Stimulated activated CD4-positive, alpha-beta T cell treated with anti-CD3 and anti-CD28 coated beads, Interleukin-1b, Interleukin-23, amount 100 ng/mL, for 48 hours (primary cell): ENCODE data around the gene PRPS1.
"Not testable (repeated sequence)": the region's sequence is repeated elsewhere in the genome, so short reads cannot be mapped to it uniquely, and the experiment has no call there.

Experiments used
- DNase-seq: peaks from one replicate; pipeline ENCODE4 v3.0.0-alpha.2; 2020

The PRPS1 gene

DNA sequence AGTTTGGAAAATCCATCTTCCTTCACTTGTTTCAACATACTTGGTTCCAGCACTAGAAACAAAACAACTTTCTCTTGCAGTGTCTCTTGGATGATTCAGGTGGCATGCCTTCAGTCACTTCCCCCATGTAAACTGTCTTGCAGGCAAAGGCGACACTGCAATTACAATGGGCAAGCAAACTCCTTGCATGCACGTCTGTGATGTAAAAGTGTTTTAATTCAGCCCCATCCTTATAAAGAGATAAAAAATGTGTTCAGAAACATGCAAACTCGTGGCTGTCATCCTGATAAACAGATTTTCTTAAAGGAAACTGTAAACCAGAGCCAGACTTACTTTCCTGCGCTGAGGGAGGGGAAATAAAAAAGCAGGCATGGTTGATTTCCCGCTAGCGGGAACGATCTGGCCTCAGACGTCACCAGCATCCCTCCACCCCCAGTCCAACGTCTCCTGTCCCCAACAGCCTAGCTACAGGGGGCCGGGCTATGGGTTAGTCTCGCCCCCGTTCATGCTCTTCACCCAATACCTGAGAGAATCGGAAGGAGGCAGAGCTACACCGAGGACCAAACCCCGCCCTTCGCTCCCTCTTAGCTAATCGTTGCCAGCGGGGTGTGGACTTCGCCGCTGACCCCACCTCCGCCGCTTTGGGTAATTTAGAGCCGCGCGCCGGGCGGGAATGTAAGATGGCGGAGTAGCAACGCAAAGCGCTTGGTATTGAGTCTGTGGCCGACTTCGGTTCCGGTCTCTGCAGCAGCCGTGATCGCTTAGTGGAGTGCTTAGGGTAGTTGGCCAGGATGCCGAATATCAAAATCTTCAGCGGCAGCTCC is at the start of gene PRPS1:
Gene PRPS1, plus strand, starts transcription at position 673 of the 824 bp plus-strand sequence. Its CDS starts 119 bp downstream, at position 792.
- DNase-seq, result peak; percentile 91

DNA sequence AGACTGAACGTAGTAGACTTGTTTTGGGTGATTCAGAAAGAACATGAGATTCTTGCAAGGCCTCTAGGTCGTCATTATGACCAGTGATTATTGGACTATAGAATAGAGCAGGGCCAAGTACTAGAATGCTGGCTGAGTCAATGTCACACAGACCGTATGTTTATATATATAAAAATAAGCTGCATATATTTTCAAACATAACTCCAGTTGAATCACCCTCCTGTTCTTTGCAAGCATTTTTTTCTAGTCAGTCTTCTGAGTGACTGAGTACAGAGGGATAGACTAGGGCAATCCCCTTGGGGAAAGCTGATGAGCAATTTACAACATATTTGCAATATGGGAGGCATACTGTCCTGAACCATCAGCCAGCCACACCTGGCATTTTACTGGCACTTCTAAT is 48.4 kb upstream of the PRPS1 start:
- DNase-seq, result no peak

DNA sequence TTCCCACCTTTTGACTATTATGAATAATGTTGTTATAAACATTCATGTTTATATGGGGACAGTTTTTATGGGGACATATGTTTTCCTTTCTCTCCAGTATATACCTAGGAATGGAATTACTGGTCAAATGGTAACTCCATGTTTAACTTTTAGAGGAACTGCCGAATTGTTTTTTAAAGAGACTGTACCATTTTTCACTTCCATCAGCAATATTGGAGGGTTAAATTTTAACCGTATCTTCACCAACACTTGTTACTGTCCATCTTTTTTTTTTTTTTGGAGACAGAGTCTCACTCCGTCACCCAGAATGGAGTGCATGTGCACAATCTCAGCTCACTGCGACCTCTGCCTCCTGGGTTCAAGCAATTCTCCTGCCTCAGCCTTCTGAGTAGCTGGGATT is 46.4 kb upstream of the PRPS1 start:
- DNase-seq, result no peak

DNA sequence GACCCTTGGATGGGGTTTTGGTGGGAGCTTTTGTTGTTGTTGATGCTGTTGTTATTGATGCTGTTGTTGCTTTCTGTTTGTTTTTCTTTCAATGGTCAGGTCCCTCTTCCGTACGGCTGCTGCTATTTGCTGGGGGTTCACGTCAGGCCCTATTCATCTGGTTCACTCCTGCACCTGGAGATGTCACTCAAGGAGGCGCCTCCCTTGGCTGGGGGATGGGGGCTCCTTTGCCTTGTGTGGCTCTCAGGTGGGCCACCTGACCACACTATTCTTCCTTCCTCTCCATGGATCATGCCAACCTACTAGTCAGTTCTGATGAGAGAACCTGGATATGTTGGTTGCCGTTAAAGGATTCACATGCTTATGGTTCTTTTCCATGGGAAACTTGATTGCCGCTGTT is 39.1 kb upstream of the PRPS1 start:
- no peak for DNase-seq

DNA sequence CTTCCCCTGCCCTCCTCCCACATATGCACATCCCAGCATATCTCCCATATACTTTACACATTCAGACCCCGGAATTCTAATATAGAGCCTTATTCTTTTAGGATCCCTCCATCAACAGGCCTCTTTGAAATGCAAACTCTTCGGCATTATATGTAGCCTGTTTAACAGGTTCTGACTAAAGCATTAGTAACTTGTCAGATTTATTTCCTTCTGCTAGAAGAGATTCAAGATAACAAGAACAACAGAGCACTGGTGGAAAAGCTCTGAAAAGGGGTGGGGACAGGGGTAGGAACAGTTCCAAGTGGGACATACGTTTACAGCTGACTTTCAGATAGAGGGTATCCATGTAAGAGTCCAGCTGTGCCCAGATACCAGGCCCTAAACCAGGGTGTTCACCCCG is 31.7 kb upstream of the PRPS1 start:
- DNase-seq, result no peak

DNA sequence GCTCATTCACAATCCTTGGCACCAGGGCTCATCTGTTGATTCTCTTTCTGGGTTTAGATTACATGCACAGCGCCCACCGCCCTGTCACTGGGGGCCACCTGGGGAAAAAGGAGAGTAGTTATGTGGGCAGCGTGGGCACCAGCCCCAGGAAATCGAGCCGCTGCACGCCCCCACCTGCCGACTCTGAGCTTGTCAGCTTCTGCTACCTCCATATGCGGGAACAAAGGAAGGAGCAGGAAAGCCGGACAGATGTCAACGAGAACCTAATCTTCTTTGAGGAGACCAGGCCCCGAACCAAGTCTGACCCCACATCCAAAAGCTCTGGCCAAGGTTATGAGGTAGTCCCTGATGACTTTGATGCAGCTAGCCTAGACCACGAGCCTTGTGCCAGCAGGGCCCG is 31.0 kb upstream of the PRPS1 start:
- no peak for DNase-seq

DNA sequence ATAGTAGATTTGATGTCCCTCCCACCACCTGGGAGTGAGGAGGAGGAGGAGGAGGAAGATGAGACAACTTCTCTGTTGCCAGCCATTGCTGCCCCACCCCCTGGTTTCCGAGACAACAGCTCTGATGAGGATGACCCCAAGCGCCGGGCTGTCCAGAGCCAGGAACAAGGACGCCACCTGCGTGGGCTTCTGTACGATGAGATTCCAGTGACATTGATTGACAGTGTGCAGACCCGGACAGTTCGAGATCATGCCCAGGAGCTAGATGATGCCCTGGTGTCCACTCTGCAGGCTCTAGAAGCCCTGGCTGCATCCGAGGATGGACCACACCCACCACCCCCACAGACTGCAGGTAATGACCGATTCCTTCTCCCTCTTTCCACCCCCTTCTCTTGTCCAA is 30.5 kb upstream of the PRPS1 start:
- no peak for DNase-seq

DNA sequence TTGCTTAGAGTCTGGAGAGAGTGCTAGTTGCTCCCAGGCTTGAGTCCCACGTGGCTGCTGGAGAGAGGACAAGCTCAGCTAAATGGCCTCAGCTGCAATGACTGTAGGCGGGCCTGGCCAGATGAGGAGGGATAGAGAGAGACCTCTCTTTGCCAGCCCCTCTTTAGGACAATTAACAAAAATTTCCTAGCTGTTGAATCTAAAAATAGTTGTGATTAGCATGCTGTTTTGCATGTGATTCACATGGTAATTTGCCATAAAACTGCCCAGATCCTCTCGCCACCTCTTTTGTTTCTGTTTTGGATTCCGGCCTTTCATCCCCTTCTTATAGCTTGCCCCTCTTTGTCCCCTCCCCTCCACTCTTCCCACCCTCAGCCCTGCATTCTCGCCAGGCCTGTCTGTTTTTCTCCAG is 28.9 kb upstream of the PRPS1 start:
- DNase-seq, result no peak

DNA sequence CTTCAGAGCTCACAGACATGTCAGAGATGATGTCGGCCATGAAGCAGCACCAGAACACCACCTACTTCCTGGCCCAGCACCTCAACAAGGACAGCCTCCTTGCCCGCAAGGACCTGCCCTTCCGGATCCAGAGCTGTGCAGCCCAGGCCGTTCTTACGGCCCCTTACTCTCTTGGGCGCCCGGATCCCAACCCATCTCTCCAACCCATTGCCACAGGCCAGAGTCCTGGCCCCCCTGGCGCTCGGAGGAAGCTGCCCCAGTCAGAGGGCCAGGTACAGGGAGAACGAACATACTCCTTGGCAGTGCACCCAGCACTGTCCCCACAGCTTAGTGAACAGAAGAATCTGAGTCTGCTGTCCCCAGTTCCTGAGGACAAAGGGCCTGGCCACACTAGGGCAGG is 27.9 kb upstream of the PRPS1 start:
- no peak for DNase-seq

DNA sequence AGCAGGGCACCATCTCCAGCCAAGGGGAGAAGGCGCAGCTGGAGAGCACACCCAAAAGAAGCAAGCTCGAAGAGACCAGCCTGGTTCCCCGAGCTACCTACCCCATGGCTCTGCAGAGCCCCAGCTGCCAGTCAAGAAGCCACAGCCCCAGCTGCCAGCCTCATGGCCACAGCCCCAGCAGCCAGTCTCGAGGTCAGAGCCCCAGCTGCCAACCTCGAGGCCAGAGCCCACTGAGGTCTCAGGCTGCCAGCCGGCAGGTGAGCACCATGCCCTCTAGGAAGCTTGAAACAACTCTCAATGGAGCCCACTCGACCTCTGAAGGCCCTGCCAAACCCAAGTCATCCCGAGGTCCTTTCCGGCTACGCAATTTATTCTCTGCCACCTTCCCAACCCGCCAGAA is 27.0 kb upstream of the PRPS1 start:
- DNase-seq, result no peak

DNA sequence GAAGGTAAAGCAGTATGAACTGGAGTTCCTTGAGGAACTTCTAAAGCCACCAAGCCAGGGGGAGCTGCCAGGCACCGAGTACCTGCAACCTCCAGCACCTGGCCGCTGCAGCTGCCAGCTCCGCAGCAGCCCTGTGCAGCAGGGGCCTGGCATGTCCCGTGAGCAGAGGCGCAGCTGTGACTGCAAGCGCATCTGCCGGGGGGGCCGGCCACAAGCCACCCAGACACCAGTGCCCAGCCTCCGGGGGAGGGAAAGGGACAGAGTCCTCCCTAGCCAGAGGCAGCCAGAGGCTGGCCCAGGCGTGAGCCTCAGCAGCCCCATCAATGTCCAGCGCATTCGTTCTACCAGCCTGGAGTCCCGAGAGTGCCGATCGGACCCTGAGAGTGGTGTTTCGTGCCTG is 26.6 kb upstream of the PRPS1 start:
- no peak for DNase-seq

DNA sequence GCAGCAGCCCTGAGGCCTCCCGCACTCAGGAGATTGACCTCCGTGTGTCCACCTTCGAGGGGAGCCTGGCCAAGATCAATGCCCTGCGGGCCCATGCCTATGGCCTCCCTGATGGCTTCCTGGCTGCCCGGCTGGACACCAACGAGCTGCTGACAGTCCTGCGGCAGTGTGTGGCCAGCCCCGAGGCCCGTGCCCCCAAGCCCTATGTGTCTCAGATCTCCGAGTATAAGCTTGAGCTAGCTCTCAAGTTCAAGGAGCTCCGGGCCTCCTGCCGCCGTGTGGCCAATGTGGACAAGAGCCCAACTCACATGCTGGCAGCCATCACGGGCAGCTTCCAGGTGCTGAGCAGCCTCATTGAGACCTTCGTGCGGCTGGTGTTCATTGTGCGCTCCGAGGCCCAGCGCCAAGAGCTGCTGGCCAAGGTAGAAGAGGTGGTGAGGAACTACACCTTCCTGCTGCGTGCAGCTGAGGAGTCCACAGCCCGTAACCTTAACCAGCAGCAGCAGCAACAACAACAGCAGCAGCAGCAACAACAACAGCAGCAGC is 25.5 kb upstream of the PRPS1 start:
- DNase-seq, result no peak

DNA sequence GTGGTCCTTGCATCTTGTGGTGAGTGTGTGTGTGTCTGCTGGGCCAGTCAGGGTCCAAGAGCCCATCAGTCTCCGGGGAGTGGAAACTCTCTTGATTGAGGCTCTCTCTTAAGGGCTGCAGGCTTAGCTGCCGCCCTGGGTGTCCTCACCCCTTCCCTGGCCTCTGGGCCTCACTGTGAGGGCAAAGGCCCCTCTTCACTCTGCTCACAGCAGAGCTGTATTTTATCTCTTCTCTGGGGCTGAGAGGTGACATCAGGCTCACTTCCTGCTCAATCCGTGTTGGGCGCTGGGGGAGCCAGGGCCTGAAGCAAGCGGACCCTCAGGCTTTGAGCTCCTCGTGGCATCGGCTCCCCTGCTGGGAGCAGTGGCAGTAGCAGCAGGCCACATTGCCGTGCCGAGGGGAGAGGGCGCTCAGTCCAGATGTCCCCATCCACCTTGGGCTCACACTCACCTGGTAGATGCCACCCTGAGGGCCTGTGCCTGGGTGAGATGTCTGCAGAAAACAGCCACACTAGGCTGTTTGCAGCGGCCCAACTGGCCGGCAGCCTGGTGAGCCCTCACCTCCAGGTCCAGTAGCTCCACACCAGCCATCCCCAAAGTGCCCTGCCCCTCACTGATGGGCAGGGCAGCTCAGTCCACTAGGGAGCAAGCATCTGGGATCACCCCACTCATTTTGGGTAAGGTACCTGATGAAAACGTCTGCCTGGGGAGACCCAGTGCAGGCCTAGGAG is 24.7 kb upstream of the PRPS1 start:
- no peak for DNase-seq

DNA sequence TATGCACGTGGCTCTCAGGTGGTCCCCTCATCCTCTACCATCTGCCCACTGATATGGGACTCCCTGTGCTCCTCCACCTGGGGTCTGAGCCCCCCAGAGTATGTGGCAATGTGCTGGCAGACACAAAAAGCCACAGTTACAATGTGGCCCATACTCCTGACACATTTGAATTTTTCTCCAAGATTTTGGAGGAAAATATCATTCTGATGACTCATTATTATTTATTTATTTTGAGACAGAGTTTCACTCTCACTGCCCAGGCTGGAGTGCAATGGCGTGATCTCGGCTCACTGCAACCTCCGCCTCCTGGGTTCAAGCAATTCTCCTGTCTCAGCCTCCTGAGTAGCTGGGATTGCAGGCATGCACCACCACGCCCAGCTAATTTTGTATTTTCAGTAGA is 19.2 kb upstream of the PRPS1 start:
- DNase-seq, result not testable (repeated sequence)

DNA sequence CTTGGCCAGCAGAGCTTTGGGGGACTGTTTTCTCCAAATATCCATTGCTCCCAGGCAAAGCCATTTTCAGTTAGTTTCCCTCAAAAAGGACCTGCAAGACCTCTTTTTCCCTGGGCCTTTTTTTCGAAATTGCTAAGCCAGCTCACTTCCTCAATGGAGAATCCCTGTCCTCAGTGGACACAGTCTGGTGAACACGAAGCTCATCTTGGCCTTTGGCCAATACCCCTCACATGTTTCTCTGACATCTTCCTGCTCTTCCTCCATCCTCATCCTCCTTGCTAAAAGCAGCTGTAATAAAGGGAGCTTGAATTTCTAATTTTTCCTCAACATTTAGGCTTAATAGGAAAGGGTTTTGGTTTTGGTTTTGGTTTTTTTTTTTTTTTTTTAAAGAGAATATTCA is 17.6 kb upstream of the PRPS1 start:
- no peak for DNase-seq

DNA sequence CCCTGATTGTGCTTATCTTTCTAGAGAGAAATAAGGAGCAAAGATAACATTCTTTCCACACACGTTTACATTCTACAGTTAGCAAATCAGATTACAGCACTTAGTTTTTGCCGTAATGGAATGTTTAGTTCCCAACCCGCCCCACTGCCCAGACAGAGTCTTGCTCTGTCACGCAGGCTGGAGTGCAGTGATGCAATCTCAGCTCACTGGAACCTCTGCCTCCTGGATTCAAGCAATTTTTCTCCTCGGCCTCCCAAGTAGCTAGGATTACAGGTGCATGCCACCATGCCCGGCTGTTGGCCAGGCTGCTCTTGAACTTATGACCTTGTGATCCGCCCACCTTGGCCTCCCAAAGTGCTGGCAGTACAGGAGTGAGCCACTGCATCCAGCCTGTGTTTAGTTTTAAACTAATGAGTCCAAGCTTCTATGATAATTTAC is 8.4 kb upstream of the PRPS1 start:
- no peak for DNase-seq

DNA sequence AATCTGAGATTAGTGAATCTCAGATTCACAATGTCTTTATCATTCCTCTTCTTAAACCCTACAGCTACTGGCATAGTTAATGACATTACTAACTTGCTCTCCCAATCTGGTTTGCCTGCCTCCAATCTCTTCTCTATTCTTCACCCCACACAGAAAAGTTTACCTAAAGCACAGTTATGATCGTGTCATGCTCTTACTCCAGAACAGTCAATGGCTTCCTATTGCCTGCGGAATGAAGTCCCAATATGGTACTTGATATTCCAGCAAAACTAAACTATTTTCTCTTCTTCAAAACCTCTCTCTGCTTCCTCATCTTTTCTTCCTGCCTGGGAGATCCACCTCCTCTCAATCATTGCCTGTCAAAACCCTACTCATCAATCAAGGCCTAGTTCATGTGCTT is 3.4 kb upstream of the PRPS1 start:
- no peak for DNase-seq

DNA sequence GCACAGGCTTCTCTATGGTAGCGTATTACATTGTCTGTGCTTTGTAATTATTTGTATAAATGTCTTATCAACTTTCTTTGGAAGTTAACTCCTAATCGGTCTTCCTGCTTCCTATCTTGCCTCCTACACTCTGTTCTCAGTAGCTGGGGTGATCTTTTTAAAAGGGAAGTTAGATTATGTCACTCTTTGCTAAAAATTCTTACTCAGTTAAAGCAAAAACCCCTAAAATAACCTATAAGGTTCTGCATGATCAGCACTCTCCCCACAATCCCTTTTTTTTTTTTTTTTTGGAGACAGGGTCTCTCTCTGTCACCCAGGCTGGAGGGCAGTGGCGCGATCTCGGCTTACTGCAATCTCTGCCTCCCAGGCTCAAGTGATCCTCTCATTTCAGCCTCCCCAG is 2.6 kb upstream of the PRPS1 start:
- no peak for DNase-seq

DNA sequence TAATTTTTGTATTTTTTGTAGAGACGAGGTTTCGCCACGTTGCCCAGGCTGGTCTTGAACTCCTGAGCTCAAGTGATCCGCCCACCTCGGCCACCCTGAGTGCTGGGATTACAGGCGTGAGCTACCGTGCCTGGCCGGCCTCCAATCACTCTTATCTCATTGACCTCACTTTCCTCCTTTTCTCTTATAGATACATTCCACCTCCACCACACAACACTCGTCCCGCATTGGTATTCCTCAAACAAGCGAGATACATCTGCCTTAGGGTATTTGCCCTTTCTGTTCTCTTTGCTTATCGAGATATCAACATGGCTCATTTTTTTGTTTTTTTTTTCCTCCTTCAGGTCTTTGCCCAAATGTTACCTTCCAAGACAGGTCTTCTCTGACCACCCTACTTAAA is 1.8 kb upstream of the PRPS1 start:
- no peak for DNase-seq

DNA sequence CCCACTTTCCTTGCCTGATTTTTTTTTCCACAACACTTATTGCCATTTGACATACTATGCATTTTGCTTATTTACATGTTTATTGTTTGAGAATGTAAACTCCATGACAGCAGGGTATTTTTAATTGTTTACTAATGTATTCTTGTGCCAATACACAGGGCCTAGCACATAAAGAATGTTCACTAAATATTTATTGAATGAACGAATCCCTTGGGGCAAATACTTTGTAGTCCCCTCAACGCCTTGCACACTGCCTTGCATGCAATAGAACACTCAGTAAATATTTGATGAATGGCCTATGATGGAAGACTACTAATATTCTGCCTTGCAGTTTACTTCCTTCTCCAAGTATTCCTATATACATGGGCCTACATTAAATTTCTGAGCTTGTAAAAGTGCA is 1.4 kb upstream of the PRPS1 start:
- DNase-seq, result no peak

DNA sequence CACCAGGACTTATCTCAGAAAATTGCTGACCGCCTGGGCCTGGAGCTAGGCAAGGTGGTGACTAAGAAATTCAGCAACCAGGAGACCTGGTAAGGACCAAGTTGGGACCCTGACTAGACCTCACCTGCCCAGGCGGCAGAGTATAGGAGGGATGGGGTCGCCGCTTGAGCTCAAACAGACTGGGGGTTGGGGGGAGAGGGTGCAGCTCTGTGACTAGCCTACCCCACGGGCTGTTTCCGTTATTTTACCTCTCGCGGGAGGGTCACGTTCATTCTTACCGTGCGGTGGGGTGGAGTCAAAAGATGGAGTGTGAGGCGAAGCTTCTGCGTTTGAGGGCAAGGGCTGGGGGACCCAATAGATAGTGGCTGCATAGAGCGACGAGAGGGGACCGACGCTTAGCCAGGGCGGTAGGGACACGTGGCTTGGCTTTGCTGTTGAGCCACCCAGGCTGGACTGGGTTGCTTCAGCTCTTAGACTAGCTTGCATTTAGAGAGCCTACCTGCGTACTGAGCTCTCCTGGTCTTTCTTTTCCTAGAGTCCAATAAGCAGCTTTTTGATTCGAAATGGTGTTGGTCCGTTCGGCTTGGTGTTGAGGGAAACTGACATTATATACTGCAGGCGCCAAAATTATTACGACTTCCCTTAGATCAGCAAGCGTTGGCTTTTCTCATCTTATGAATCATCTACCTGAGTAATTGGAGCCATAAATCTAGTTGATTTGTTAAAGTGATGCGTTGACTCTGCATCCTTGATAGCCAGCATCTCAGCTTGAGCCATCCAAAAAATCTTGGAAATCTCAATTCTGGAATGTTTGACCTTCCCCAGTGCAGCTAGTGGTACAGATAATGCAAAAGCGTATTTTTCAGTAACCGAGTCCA is 591 bp downstream of the PRPS1 start:
- DNase-seq, result peak; percentile 57

DNA sequence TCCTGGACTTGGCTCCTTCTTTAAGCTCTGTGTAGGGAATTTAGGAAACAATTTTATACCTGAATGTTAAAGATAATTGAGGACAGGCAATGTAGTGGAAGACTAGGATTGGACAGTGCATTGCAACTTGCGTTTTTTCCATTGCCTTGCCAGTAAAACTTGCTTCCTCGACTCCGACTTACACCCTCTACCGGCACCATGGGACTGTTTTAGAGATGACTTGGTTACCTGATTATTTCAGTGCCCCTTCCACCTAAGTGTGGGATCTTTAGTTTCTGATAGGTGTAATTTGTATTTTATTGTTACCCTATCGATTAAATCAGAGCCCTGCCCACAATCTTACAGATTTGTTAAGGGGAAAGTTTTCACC is 1.2 kb downstream of the PRPS1 start:
- peak; percentile 2 for DNase-seq

DNA sequence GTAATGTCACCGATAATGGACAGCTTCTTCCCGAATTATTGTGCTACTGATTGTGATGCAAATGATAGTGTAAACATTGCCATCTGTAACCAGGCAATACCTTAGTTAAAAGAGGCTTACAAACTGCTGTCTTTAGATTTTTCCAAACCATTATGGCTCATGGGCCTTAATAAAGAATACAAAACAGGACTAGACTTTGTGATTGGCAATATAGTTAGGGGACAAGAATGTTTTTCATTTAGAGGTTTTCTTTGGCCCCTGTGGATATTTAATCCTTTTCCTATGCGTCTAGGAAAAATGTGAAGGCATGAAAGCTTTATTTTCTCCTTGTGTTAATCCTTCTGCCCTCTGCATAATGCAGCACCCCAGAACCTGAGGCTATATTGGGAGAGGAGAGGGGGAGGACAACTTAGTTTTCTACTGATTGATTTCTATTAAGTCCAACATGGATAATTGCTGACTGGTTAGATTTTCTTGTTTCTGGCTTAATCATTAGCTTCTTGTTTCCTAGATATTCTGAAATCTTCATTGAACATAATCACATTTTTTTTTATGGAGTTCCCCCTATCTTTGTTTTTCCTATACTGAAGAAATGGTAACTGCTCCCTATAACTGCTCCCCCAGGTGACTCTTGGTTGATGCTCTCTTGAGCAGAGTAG is 1.9 kb downstream of the PRPS1 start:
- DNase-seq, result no peak
